K562 (cell line): ENCODE data around the gene CRADD. TPM values are rescaled to one million over a fixed set of nuclear protein-coding genes. Genes with fewer than 3 reads are reported as not detected.

ENCODE experiments used
- ATAC-seq: fragments of 200-7000 bp; cut with Tn5 transposase; 3 replicates; pipeline ENCODE4 v1.9.1; 2020; ENCODE audit warnings: moderate library complexity
- BruUV-seq: library from RNA; stranded (reverse); fragments of 400-500 nt; replicated peaks from 2 replicates; lab custom pipeline; 2021; lab: Mats Ljungman, UMichigan
- CTCF ChIA-PET: fragments of 300-600 bp; formaldehyde crosslinking; extraction: SDS; loops from one replicate; lab custom pipeline; 2021; ENCODE audit warnings: low intra/inter-chr PET ratio; lab: Yijun Ruan, JAX
- POLR2A ChIA-PET: fragments of 300-600, 350-650 bp; sonication (Branson Sonifier 250); formaldehyde crosslinking; extraction: SDS; loops from one replicate; lab custom pipeline; 2021; ENCODE audit warnings: antibody characterized with exemption, inconsistent platforms; lab: Yijun Ruan, JAX
- DNase-seq, 4 experiments: peaks; one replicate each; pipeline versions ENCODE4 v3.0.0 to v3.0.0-alpha.2; 2011 to 2018; ENCODE audit warnings: low spot score in 3 of 4, mixed read lengths in 3 of 4; ENCODE audit errors: extremely low read depth in 1 of 4
- FAIRE-seq: peaks from 2 replicates; lab custom pipeline; 2011; peaks lifted over from hg19 to GRCh38; lab: Jason Lieb, UNC
- H2AFZ ChIP-seq: 2 replicates; pipeline ENCODE4 v1.6.0; 2011; ENCODE audit warnings: low read depth, low read length, control low read depth, inconsistent platforms
- H3K27ac ChIP-seq: fragments of 200-600 bp; 3 replicates; pipeline ENCODE4 v1.8.0; 2011; ENCODE audit warnings: low read depth, mild to moderate bottlenecking, control low read depth, inconsistent platforms, low read length, moderate library complexity, mixed read lengths; ENCODE audit errors: extremely low read depth
- H3K27me3 ChIP-seq, 2 experiments: fragments of 300-600 bp in 1 of 2; 2 replicates in 1 of 2; 3 replicates in 1 of 2; pipeline versions ENCODE4 v1.6.0 to v1.8.0; 2011; ENCODE audit warnings: inconsistent platforms in 2 of 2, low read length in 2 of 2, mild to moderate bottlenecking in 1 of 2, mixed read lengths in 1 of 2, moderate library complexity in 1 of 2; ENCODE audit not compliant: control insufficient read depth in 2 of 2, insufficient read depth in 2 of 2
- H3K36me3 ChIP-seq: fragments of 300-600 bp; 3 replicates; pipeline ENCODE4 v1.8.0; 2011; ENCODE audit warnings: mild to moderate bottlenecking, low read length, inconsistent platforms; ENCODE audit not compliant: control insufficient read depth, insufficient read depth
- H3K4me1 ChIP-seq, 2 experiments: fragments of 200-600 bp in 1 of 2; replicated peaks in 1 of 2; 2 replicates in 1 of 2; 3 replicates in 1 of 2; pipeline versions ENCODE4 v1.5.1 to v1.8.0; 2011; ENCODE audit warnings: inconsistent platforms in 2 of 2, low read length in 2 of 2, mild to moderate bottlenecking in 1 of 2, mixed read lengths in 1 of 2, moderate library complexity in 1 of 2; ENCODE audit not compliant: control insufficient read depth in 2 of 2, insufficient read depth in 2 of 2
- H3K4me2 ChIP-seq: 2 replicates; pipeline ENCODE4 v1.6.1; 2011; ENCODE audit warnings: low read length, control low read depth, inconsistent platforms, mixed read lengths; ENCODE audit not compliant: insufficient read depth
- H3K4me3 ChIP-seq: fragments of 200-600 bp; sonication (generic), shearing (Covaris generic); 2 replicates; pipeline ENCODE4 v1.5.1; 2016; ENCODE audit warnings: control low read depth, inconsistent platforms
- H3K79me2 ChIP-seq: fragments of 200-600 bp; 3 replicates; pipeline ENCODE4 v1.8.0; 2011; ENCODE audit warnings: low read length, inconsistent platforms; ENCODE audit not compliant: control insufficient read depth, insufficient read depth
- H3K9ac ChIP-seq, 2 experiments: 2 replicates each; pipeline versions ENCODE4 v1.6.0 to v1.6.1; 2011; ENCODE audit warnings: low read depth in 2 of 2, low read length in 2 of 2, control low read depth in 1 of 2, inconsistent platforms in 1 of 2, mild to moderate bottlenecking in 1 of 2, mixed read lengths in 1 of 2; ENCODE audit not compliant: insufficient read depth in 1 of 2
- H3K9me1 ChIP-seq: one replicate; pipeline ENCODE4 v1.6.0; 2011; ENCODE audit warnings: inconsistent platforms, mild to moderate bottlenecking, low read length, moderate library complexity; ENCODE audit not compliant: control insufficient read depth, insufficient read depth
- H3K9me3 ChIP-seq: replicated peaks from 2 replicates; pipeline ENCODE4 v1.5.1; 2011; ENCODE audit warnings: low read depth, low read length, inconsistent platforms; ENCODE audit not compliant: control insufficient read depth, insufficient read depth
- H4K20me1 ChIP-seq: replicated peaks from 2 replicates; pipeline ENCODE4 v1.6.1; 2011; ENCODE audit warnings: low read length, inconsistent platforms, mixed read lengths; ENCODE audit not compliant: control insufficient read depth, insufficient read depth
- CCAR2 ChIP-seq: fragments of 200-400 bp; formaldehyde crosslinking; IDR thresholded peaks from 2 replicates; pipeline ENCODE4 v1.6.1; 2017; ENCODE audit warnings: mild to moderate bottlenecking, low read depth, low read length
- GATA2 ChIP-seq: sonication (generic); formaldehyde crosslinking; IDR thresholded peaks from 2 replicates; pipeline ENCODE4 v1.4.0; 2020; ENCODE audit warnings: mild to moderate bottlenecking, missing genetic modification reagents
- KDM2B ChIP-seq: fragments of 250-450 bp; sonication (Bioruptor Pico); IDR thresholded peaks from 2 replicates; pipeline ENCODE4 v1.8.0; 2021; ENCODE audit warnings: mild to moderate bottlenecking, moderate library complexity
- PHF21A ChIP-seq: fragments of 450-650 bp; IDR thresholded peaks from 2 replicates; pipeline ENCODE4 v1.6.1; 2017; ENCODE audit warnings: low read depth, borderline replicate concordance
- POLR2A ChIP-seq: fragments of 450-650 bp; conservative IDR thresholded peaks from 2 replicates; pipeline ENCODE4 v1.6.1; 2016
- PPARD ChIP-seq: fragments of 250-450 bp; sonication (Bioruptor Pico); IDR thresholded peaks from 2 replicates; pipeline ENCODE4 v1.8.0; 2022; ENCODE audit warnings: inconsistent platforms, mild to moderate bottlenecking, moderate library complexity
- PYGO2 ChIP-seq: fragments of 450-650 bp; IDR thresholded peaks from 2 replicates; pipeline ENCODE4 v1.6.1; 2016; ENCODE audit warnings: mild to moderate bottlenecking, missing genetic modification characterization, moderate library complexity, missing compliant biosample characterization
- ZKSCAN3 ChIP-seq: fragments of 250-450 bp; sonication (Bioruptor Pico); IDR thresholded peaks from 2 replicates; pipeline ENCODE4 v1.4.0; 2020
- WGBS: fragments of 100-300 bp; shearing (Covaris generic); methylation state at CpG from one replicate; pipeline ENCODE4 v1.1.6; 2016; ENCODE audit warnings: low coverage, mixed read lengths; ENCODE audit not compliant: insufficient coverage; ENCODE audit errors: missing lambda C conversion rate; 5-methylcytosine and 5-hydroxymethylcytosine counted together
- in situ Hi-C: fragments of 300-500 bp; cut with MboI; formaldehyde crosslinking; loops from 4 replicates; pipeline ENCODE4 v1.15.0; 2018; ENCODE audit warnings: inconsistent platforms, mixed read lengths
- intact Hi-C: fragments of 100-400 bp; cut with micrococcal nuclease; formaldehyde crosslinking; loops from 2 replicates; pipeline ENCODE4 v1.14.2; 2022
- polyA plus RNA-seq, 8 experiments: library from polyadenylated mRNA; depleted of rRNA in 4 of 8; stranded (reverse) in 5 of 8; unstranded in 3 of 8; fragments of >200 nt; fragmentation: Nextera tagmentation in 2 of 8; fragmentation: Illumina TruSeq in 1 of 8; extraction: Ambion mirVana in 2 of 8; extraction: Trizol in 1 of 8; gene quantifications; 2 replicates each; pipeline versions ENCODE4 v1.2.1 to v1.2.3, GENCODE V29; 2011 to 2014; ENCODE audit warnings: inconsistent platforms in 1 of 8, missing spikeins in 1 of 8
- total RNA-seq, 7 experiments: library from RNA; depleted of rRNA in 6 of 7; stranded (reverse); fragments of >200 nt in 6 of 7; fragmentation: Illumina TruSeq in 2 of 7; extraction: Trizol in 2 of 7; gene quantifications; 2 replicates each; pipeline versions ENCODE4 v1.2.1 to v1.2.3, GENCODE V29; 2011 to 2021; ENCODE audit warnings: low replicate concordance in 1 of 7
- TF ChIP-seq, protein P1 (sequence below): fragments of 450-650 bp; IDR thresholded peaks from 2 replicates; pipeline ENCODE4 v1.6.1; 2016; ENCODE audit warnings: antibody characterized with exemption

Gene CRADD
- total and polyA plus RNA-seq, 9 of the 15 experiments (the other 6 are each of a cell fraction or from before 2014, with no cell fraction given) = 20.5 to 41.1 (median 25.9) TPM

DNA sequence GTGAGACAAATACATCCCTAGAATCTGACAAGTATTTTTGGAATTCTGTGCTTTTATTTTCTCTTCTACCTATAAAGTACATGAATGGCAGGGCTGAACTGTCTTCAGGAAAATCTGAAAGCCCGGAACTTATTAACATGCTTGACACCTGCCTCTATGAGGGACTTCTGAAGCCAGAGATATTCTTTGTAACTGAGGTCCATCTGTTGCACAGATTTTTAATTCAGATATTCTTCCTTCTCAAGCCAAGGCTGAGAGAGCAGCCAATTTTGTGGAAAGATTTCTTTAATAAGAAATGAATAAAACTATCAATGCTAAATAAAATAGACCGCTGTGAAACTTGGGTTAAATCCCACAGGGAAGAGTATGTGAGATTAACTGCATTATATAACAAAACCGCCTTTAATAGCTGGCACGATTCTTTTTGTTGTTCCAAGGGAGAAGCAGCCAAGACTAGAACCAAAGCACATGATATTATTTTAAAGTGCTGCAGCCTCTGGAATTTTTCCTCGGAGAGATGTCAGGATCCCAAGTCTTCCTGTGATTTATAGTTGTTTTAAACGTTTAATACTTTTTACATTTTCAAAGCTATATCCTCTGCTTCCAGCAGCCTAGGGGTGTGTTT, 148.9 kb downstream of the CRADD start:
- no peak overlapping the region for H2AFZ ChIP-seq
- no peaks in the 10 kb centered on the region for H3K79me2 ChIP-seq
- no peak for TF ChIP-seq ZKSCAN3
- TF ChIP-seq, protein P1, sequence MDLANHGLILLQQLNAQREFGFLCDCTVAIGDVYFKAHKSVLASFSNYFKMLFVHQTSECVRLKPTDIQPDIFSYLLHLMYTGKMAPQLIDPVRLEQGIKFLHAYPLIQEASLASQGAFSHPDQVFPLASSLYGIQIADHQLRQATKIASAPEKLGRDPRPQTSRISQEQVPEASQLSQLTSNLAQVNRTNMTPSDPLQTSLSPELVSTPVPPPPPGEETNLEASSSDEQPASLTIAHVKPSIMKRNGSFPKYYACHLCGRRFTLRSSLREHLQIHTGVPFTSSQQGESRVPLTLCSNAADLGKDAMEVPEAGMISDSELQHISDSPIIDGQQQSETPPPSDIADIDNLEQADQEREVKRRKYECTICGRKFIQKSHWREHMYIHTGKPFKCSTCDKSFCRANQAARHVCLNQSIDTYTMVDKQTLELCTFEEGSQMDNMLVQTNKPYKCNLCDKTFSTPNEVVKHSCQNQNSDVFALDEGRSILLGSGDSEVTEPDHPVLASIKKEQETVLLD = no peak
- TF ChIP-seq PYGO2 (tag) = no peak
- no peak for TF ChIP-seq PPARD (CRISPR knock-in tag)
- TF ChIP-seq KDM2B (CRISPR knock-in tag) = no peak
- TF ChIP-seq GATA2 (CRISPR knock-in tag) = no peak
- TF ChIP-seq PHF21A = no peak
- no peak for TF ChIP-seq CCAR2
- no peak for TF ChIP-seq POLR2A
- ATAC-seq (no peak), FAIRE-seq (no peak), DNase-seq (no peak)
- H3K9me3 ChIP-seq = no peaks in the 10 kb centered on the region
- H3K4me1 ChIP-seq = 0 out of 5 replicates have a peak, but pooled peaks cover 0 to 10% of the 10 kb centered on the region in 2 experiments
- in situ Hi-C loops (no loop called here), intact Hi-C loops (no loop called here)
- H3K9me1 ChIP-seq = no peaks in the 10 kb centered on the region
- H3K4me3 ChIP-seq = no peak overlapping the region
- H3K27me3 ChIP-seq = no peaks in the 10 kb centered on the region
- H3K27ac ChIP-seq = no peak overlapping the region
- CTCF ChIA-PET = no interaction called here
- POLR2A ChIA-PET = interaction anchor here (0.6 to 1.4 kb wide), 3 partner anchors 8 to 24 kb away, joined by 3 to 4 read pairs (median 3); no protein-coding TSS in a partner anchor
- no peaks in the 10 kb centered on the region for H4K20me1 ChIP-seq
- H3K36me3 ChIP-seq = no peaks in the 10 kb centered on the region
- 71% methylated on average over 6 of the region's 6 CpGs for WGBS
- no peak overlapping the region for H3K4me2 ChIP-seq
- BruUV-seq = no TSS peak
- H3K9ac ChIP-seq = no peak overlapping the region
